A549 (cell line): ENCODE results near the gene MSRB3.

Experiments used
- CHD2 ChIP-seq: fragments of 150-350 bp; IDR thresholded peaks from 2 replicates; pipeline ENCODE4 v1.6.1; 2014; ENCODE audit warnings: low read length; ENCODE audit not compliant: partially characterized antibody
- EP300 ChIP-seq, 2 experiments: fragments of >200 bp; sonication (Bioruptor Twin); formaldehyde crosslinking; IDR thresholded peaks; 2 replicates in 1 of 2; 3 replicates in 1 of 2; pipeline ENCODE4 v1.6.1; 2016 to 2017
- JUNB ChIP-seq: fragments of >200 bp; sonication (Bioruptor Twin); formaldehyde crosslinking; IDR thresholded peaks from 2 replicates; pipeline ENCODE4 v1.6.1; 2016
- POLR2A ChIP-seq: IDR thresholded peaks from 2 replicates; pipeline ENCODE4 v1.6.1; 2012; ENCODE audit warnings: mild to moderate bottlenecking, low read length
- RAD21 ChIP-seq, 2 experiments: fragments of >200 bp in 1 of 2; sonication (Bioruptor Twin) in 1 of 2; formaldehyde crosslinking in 1 of 2; IDR thresholded peaks in 1 of 2; conservative IDR thresholded peaks in 1 of 2; 2 replicates in 1 of 2; 3 replicates in 1 of 2; pipeline ENCODE4 v1.6.1; 2012 to 2018; ENCODE audit warnings: inconsistent platforms in 1 of 2
- RARB ChIP-seq: fragments of 250-450 bp; sonication (Bioruptor Pico); IDR thresholded peaks from 2 replicates; pipeline ENCODE4 v1.8.0; 2021; ENCODE audit warnings: mild to moderate bottlenecking, moderate library complexity
- RNF2 ChIP-seq: fragments of 200-600 bp; sonication (generic); IDR thresholded peaks from 2 replicates; pipeline ENCODE4 v1.6.1; 2016; ENCODE audit warnings: low read depth, mild to moderate bottlenecking, antibody characterized with exemption, moderate library complexity, borderline replicate concordance
- SREBF2 ChIP-seq: fragments of 450-650 bp; IDR thresholded peaks from 2 replicates; pipeline ENCODE4 v1.6.1; 2014; ENCODE audit warnings: mild to moderate bottlenecking, moderate library complexity
- TF ChIP-seq, protein P1 (sequence below): fragments of 250-450 bp; sonication (Bioruptor Pico); IDR thresholded peaks from 2 replicates; pipeline ENCODE4 v1.5.0; 2021; ENCODE audit warnings: mild to moderate bottlenecking, moderate library complexity, borderline replicate concordance
- TF ChIP-seq, protein P2 (sequence below): fragments of >200 bp; sonication (Bioruptor Twin); formaldehyde crosslinking; IDR thresholded peaks from 3 replicates; pipeline ENCODE4 v1.5.1; 2016
- TF ChIP-seq, protein P3 (sequence below): IDR thresholded peaks from 2 replicates; pipeline ENCODE4 v1.6.1; 2012

DNA sequence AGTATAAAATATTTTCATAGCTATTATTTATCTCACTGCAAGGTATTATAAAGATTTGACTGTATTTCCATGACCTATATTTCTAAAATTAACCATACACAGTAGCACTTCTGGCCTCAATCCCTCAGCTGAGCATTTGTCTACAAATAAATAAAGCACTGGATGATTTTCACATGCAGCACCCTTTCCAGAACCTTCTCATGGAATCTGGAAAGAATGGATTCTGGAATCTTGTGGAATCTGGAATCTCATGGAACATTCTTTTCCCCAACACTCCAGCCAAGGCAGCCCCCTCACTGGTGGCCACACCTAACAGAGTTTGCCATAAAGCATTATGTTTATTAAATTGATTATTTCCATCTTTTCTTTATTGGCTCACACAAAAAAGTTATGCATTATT, 199.2 kb downstream of the MSRB3 start:
- no peak for TF ChIP-seq RAD21 (conservative IDR thresholded peaks at IDR 0.05 in 1 of 2, IDR thresholded peaks at IDR 0.05 in 1 of 2)
- TF ChIP-seq, protein P1, sequence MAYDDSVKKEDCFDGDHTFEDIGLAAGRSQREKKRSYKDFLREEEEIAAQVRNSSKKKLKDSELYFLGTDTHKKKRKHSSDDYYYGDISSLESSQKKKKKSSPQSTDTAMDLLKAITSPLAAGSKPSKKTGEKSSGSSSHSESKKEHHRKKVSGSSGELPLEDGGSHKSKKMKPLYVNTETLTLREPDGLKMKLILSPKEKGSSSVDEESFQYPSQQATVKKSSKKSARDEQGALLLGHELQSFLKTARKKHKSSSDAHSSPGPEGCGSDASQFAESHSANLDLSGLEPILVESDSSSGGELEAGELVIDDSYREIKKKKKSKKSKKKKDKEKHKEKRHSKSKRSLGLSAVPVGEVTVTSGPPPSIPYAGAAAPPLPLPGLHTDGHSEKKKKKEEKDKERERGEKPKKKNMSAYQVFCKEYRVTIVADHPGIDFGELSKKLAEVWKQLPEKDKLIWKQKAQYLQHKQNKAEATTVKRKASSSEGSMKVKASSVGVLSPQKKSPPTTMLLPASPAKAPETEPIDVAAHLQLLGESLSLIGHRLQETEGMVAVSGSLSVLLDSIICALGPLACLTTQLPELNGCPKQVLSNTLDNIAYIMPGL (CRISPR knock-in tag) = no peak
- TF ChIP-seq POLR2A = no peak
- TF ChIP-seq SREBF2 = no peak
- TF ChIP-seq, protein P2, sequence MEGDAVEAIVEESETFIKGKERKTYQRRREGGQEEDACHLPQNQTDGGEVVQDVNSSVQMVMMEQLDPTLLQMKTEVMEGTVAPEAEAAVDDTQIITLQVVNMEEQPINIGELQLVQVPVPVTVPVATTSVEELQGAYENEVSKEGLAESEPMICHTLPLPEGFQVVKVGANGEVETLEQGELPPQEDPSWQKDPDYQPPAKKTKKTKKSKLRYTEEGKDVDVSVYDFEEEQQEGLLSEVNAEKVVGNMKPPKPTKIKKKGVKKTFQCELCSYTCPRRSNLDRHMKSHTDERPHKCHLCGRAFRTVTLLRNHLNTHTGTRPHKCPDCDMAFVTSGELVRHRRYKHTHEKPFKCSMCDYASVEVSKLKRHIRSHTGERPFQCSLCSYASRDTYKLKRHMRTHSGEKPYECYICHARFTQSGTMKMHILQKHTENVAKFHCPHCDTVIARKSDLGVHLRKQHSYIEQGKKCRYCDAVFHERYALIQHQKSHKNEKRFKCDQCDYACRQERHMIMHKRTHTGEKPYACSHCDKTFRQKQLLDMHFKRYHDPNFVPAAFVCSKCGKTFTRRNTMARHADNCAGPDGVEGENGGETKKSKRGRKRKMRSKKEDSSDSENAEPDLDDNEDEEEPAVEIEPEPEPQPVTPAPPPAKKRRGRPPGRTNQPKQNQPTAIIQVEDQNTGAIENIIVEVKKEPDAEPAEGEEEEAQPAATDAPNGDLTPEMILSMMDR = no peak
- no peak for TF ChIP-seq RARB (CRISPR knock-in tag)
- TF ChIP-seq, protein P3, sequence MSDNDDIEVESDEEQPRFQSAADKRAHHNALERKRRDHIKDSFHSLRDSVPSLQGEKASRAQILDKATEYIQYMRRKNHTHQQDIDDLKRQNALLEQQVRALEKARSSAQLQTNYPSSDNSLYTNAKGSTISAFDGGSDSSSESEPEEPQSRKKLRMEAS = no peak
- TF ChIP-seq EP300 (IDR thresholded peaks at IDR 0.05) = no peak
- TF ChIP-seq JUNB = no peak
- TF ChIP-seq CHD2 = no peak
- TF ChIP-seq RNF2 = no peak
